Activated T-helper 2 cell treated with anti-CD3 and anti-CD28 coated beads, Interferon-gamma antibody, Interleukin-2, Interleukin-4, amounts not matched to agents 10 μg/mL and 5 μg/mL and 100 μg/mL, durations not matched to agents 14 hours and 24 hours and 36 hours (primary cell): ENCODE measurements around the gene RPS6KA5. TPM values are rescaled to one million over a fixed set of nuclear protein-coding genes. Genes with fewer than 3 reads are reported as not detected.
A peak's percentile ranks its signal among the peaks of the same experiment; 100 is the strongest.

Experiments used
- DNase-seq: peaks from one replicate; pipeline ENCODE4 v3.0.0; 2021; ENCODE audit warnings: low spot score
- H3K27ac Mint-ChIP-seq: one replicate; pipeline ENCODE4 v1.8.0; 2021; ENCODE audit warnings: mixed read lengths
- H3K27me3 Mint-ChIP-seq: one replicate; pipeline ENCODE4 v1.8.0; 2021; ENCODE audit warnings: low read depth, mixed read lengths
- H3K36me3 Mint-ChIP-seq: one replicate; pipeline ENCODE4 v1.8.0; 2021; ENCODE audit warnings: low read depth, mixed read lengths
- H3K4me1 Mint-ChIP-seq: one replicate; pipeline ENCODE4 v1.8.0; 2021; ENCODE audit warnings: low read depth, mixed read lengths
- H3K4me3 Mint-ChIP-seq: one replicate; pipeline ENCODE4 v1.8.0; 2021; ENCODE audit warnings: low read depth, mild to moderate bottlenecking, moderate library complexity, mixed read lengths
- H3K9me3 Mint-ChIP-seq: one replicate; pipeline ENCODE4 v1.8.0; 2021; ENCODE audit warnings: mixed read lengths
- intact Hi-C: fragments of 100-400 bp; cut with micrococcal nuclease; formaldehyde crosslinking; loops from one replicate; pipeline ENCODE4 v1.15.1; 2023
- total RNA-seq: library from RNA; stranded (reverse); gene quantifications from 2 replicates; pipeline ENCODE4 v1.2.3, GENCODE V29; 2022

RPS6KA5 gene
- total RNA-seq, 1 donor from 2014 or later, result 21.4 TPM

- H3K9me3 Mint-ChIP-seq, result no peaks in the 10 kb centered on the region
- no peak for DNase-seq
- peaks cover 31% of the 10 kb centered on the region for H3K4me1 Mint-ChIP-seq
- H3K4me3 Mint-ChIP-seq, result no peak overlapping the region
- H3K36me3 Mint-ChIP-seq, result peaks cover 21% of the 10 kb centered on the region
- H3K27me3 Mint-ChIP-seq, result no peaks in the 10 kb centered on the region
- H3K27ac Mint-ChIP-seq, result no peak overlapping the region
- intact Hi-C loops, result no loop called here
Observed at GRCh38 chr14:91016800-91017410, 43.5 kb downstream of the RPS6KA5 start.

- no peak for DNase-seq
- no peak overlapping the region for H3K4me3 Mint-ChIP-seq
Observed at GRCh38 chr14:91015435-91015834, 45.0 kb downstream of the RPS6KA5 start.

GRCh38 chr14:91012045-91012444, 48.4 kb downstream of the RPS6KA5 start:
- Mint-ChIP-seq H3K4me3 (no peak overlapping the region), H3K36me3 (peaks cover 22% of the 10 kb centered on the region), H3K4me1 (peaks cover 33% of the 10 kb centered on the region), H3K27ac (no peak overlapping the region), H3K9me3 (no peaks in the 10 kb centered on the region), H3K27me3 (no peaks in the 10 kb centered on the region)
- intact Hi-C loops, result no loop called here
- DNase-seq, result no peak

More at GRCh38 chr14:91015435-91015834, 45.0 kb downstream of the RPS6KA5 start:
- Mint-ChIP-seq H3K4me1 (peaks cover 28% of the 10 kb centered on the region), H3K9me3 (no peaks in the 10 kb centered on the region), H3K36me3 (peaks cover 27% of the 10 kb centered on the region), H3K27me3 (no peaks in the 10 kb centered on the region), H3K27ac (no peak overlapping the region)
- intact Hi-C loops, result no loop called here

DNA sequence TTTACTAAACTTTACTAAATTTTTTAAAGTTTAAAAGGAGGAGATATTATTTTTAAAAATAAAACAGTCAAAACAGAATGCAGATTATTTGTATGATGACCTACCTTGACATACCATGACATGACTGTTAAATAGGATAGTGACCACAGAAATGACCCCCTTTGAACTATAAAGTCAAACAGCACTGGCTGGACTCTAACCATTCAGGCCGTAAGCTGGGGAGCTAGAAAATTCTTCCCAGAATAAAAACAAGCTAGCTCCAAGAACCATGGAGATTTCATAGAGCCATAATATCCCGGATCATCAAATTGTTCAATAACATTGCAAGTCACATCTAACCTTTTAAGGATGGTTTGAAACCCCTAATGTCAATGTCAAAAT, 50.3 kb downstream of the RPS6KA5 start:
- intact Hi-C loops, result no loop called here
- Mint-ChIP-seq H3K4me1 (peaks cover 31% of the 10 kb centered on the region), H3K27ac (no peak overlapping the region), H3K4me3 (no peak overlapping the region), H3K36me3 (peaks cover 18% of the 10 kb centered on the region), H3K27me3 (no peaks in the 10 kb centered on the region), H3K9me3 (no peaks in the 10 kb centered on the region)
- DNase-seq, result no peak

DNA sequence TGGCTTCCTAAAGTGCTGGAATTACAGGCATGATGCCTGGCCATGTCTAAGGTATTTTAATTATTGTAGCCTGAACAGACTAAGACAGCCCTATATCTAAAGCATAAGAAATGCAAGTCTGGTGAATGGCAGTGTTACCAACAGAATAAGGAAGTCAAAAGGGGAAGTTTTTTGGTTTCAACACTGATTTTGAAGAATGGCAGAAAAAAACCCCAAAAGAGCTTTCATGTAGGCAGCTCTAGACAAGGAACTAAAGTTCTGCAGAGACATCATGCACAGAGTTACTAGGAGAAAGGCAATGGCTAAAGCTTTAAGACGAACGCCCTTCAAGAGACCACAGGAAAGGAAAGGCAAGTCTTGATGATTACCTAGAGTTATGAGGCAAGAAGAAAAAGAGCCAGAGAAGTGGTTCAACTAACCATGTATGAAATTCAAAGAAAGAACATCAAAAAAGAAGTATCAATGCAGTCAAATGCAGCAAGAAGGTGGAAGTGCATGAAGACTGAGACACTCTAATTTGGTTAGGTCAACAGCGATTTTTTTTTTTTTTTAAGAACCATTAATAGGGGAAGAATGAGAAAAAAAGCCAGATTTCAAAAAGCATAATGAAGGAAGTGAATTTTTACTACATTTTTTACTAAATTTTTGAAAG, 50.8 kb downstream of the RPS6KA5 start:
- Mint-ChIP-seq H3K27me3 (no peaks in the 10 kb centered on the region), H3K36me3 (peaks cover 21% of the 10 kb centered on the region), H3K27ac (peak overlapping the region; percentile 21), H3K9me3 (no peaks in the 10 kb centered on the region), H3K4me1 (peaks cover 32% of the 10 kb centered on the region), H3K4me3 (peak overlapping the region; percentile 7)
- intact Hi-C loops, result no loop called here
- DNase-seq, result no peak

GRCh38 chr14:91008759-91009409, 51.6 kb downstream of the RPS6KA5 start:
- H3K36me3 Mint-ChIP-seq, result peaks cover 21% of the 10 kb centered on the region
- H3K4me3 Mint-ChIP-seq, result no peak overlapping the region
- DNase-seq, result no peak
- H3K4me1 Mint-ChIP-seq, result peaks cover 33% of the 10 kb centered on the region
- no peaks in the 10 kb centered on the region for H3K27me3 Mint-ChIP-seq
- intact Hi-C loops, result no loop called here
- no peaks in the 10 kb centered on the region for H3K9me3 Mint-ChIP-seq
- no peak overlapping the region for H3K27ac Mint-ChIP-seq

- Mint-ChIP-seq H3K27me3 (no peaks in the 10 kb centered on the region), H3K4me1 (peaks cover 40% of the 10 kb centered on the region), H3K27ac (no peak overlapping the region), H3K4me3 (no peak overlapping the region), H3K9me3 (no peaks in the 10 kb centered on the region), H3K36me3 (peaks cover 20% of the 10 kb centered on the region)
- intact Hi-C loops, result no loop called here
- DNase-seq, result no peak
Observed at GRCh38 chr14:91005716-91006115, 54.7 kb downstream of the RPS6KA5 start.

GRCh38 chr14:91004987-91005386, 55.5 kb downstream of the RPS6KA5 start:
- intact Hi-C loops, result no loop called here
- no peak for DNase-seq

GRCh38 chr14:90999299-90999698, 61.1 kb downstream of the RPS6KA5 start:
- intact Hi-C loops, result no loop called here
- Mint-ChIP-seq H3K36me3 (peaks cover 45% of the 10 kb centered on the region), H3K4me1 (peaks cover 26% of the 10 kb centered on the region), H3K4me3 (no peak overlapping the region), H3K27ac (no peak overlapping the region), H3K27me3 (no peaks in the 10 kb centered on the region), H3K9me3 (no peaks in the 10 kb centered on the region)
- DNase-seq, result no peak

More at GRCh38 chr14:91004987-91005386, 55.5 kb downstream of the RPS6KA5 start:
- Mint-ChIP-seq H3K36me3 (peaks cover 17% of the 10 kb centered on the region), H3K4me1 (peaks cover 34% of the 10 kb centered on the region), H3K9me3 (no peaks in the 10 kb centered on the region), H3K27me3 (no peaks in the 10 kb centered on the region), H3K27ac (no peak overlapping the region), H3K4me3 (no peak overlapping the region)

DNA sequence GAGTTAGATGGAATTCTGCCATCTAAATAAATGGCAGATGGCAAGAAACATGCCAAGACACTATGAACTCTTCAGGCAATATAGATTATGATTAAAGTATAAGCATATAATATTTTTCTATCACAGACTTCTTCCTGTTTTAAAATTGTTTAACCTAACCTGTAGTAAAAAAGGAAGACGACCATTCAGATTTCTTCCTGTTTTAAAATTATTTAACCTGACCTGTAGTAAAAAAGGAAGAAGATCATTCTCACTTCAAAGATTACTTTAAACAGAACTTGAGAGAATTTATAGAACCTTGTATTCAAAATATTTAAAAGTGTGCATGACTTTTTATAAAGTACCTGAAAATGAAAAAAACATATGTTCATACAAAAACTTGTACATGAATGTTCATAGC, 63.5 kb downstream of the RPS6KA5 start:
- Mint-ChIP-seq H3K36me3 (peaks cover 61% of the 10 kb centered on the region), H3K4me3 (no peak overlapping the region), H3K27ac (no peak overlapping the region)

GRCh38 chr14:90995785-90996184, 64.7 kb downstream of the RPS6KA5 start:
- H3K27ac Mint-ChIP-seq, result no peak overlapping the region
- intact Hi-C loops, result no loop called here
- no peak overlapping the region for H3K4me3 Mint-ChIP-seq
- H3K4me1 Mint-ChIP-seq, result peaks cover 42% of the 10 kb centered on the region
- peaks cover 70% of the 10 kb centered on the region for H3K36me3 Mint-ChIP-seq
- no peaks in the 10 kb centered on the region for H3K27me3 Mint-ChIP-seq
- H3K9me3 Mint-ChIP-seq, result no peaks in the 10 kb centered on the region
- DNase-seq, result no peak

More for the DNA sequence above, 63.5 kb downstream of the RPS6KA5 start:
- intact Hi-C loops, result no loop called here
- H3K4me1 Mint-ChIP-seq, result peaks cover 36% of the 10 kb centered on the region
- H3K27me3 Mint-ChIP-seq, result no peaks in the 10 kb centered on the region
- DNase-seq, result no peak
- H3K9me3 Mint-ChIP-seq, result no peaks in the 10 kb centered on the region

DNA sequence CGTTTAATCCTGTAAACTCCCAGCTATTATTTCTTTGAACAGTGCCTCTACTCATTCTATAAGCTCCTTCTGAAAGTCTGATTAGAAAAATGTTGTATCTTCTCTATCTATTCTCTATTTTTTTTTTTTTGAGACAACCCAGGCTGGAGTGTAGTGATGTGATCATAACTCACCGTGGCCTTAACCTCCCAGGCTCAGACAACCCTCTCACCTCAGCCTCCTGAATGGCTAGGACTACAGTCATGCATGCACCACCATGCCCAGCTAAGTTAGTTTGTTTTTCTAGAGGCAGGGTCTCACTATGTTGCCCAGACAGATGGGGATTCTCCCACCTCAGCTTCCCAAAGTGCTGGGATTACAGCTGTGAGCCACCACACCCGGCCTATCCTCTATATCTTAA, 66.6 kb downstream of the RPS6KA5 start:
- H3K27ac Mint-ChIP-seq, result no peak overlapping the region
- no peak for DNase-seq
- intact Hi-C loops, result no loop called here
- no peaks in the 10 kb centered on the region for H3K9me3 Mint-ChIP-seq
- H3K27me3 Mint-ChIP-seq, result no peaks in the 10 kb centered on the region
- H3K4me1 Mint-ChIP-seq, result peaks cover 47% of the 10 kb centered on the region
- H3K36me3 Mint-ChIP-seq, result peaks cover 73% of the 10 kb centered on the region
- no peak overlapping the region for H3K4me3 Mint-ChIP-seq
